ENCODE results near the gene RENBP.

The RENBP gene

DNA sequence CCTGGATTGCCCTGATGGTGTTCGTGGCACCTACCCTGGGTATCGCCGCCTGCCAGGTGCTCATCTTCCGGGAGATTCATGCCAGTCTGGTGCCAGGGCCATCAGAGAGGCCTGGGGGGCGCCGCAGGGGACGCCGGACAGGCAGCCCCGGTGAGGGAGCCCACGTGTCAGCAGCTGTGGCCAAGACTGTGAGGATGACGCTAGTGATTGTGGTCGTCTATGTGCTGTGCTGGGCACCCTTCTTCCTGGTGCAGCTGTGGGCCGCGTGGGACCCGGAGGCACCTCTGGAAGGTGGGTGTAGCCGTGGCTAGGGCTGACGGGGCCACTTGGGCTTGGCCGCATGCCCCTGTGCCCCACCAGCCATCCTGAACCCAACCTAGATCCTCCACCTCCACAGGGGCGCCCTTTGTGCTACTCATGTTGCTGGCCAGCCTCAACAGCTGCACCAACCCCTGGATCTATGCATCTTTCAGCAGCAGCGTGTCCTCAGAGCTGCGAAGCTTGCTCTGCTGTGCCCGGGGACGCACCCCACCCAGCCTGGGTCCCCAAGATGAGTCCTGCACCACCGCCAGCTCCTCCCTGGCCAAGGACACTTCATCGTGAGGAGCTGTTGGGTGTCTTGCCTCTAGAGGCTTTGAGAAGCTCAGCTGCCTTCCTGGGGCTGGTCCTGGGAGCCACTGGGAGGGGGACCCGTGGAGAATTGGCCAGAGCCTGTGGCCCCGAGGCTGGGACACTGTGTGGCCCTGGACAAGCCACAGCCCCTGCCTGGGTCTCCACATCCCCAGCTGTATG, 38.1 kb downstream of the RENBP start:
- no peak for TF ChIP-seq CEBPB (IDR thresholded peaks at IDR 0.05)
- no peak for TF ChIP-seq RAD21 (IDR thresholded peaks at IDR 0.05; ENCODE audit: low read depth)
- TF ChIP-seq, protein P1, sequence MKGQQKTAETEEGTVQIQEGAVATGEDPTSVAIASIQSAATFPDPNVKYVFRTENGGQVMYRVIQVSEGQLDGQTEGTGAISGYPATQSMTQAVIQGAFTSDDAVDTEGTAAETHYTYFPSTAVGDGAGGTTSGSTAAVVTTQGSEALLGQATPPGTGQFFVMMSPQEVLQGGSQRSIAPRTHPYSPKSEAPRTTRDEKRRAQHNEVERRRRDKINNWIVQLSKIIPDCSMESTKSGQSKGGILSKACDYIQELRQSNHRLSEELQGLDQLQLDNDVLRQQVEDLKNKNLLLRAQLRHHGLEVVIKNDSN (IDR thresholded peaks at IDR 0.05) = no peak
- no peak for TF ChIP-seq FOXM1 (IDR thresholded peaks at IDR 0.05; ENCODE audit: borderline replicate concordance, low read depth)
- no peak for TF ChIP-seq TAF1 (IDR thresholded peaks at IDR 0.05; ENCODE audit: low read depth)
- no peak for TF ChIP-seq CREB1 (IDR thresholded peaks at IDR 0.05; ENCODE audit: low read depth)
- TF ChIP-seq, protein P2, sequence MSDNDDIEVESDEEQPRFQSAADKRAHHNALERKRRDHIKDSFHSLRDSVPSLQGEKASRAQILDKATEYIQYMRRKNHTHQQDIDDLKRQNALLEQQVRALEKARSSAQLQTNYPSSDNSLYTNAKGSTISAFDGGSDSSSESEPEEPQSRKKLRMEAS (IDR thresholded peaks at IDR 0.05) = no peak
- no peak for TF ChIP-seq YY1 (IDR thresholded peaks at IDR 0.05; ENCODE audit: low read depth)
- TF ChIP-seq TCF12 (IDR thresholded peaks at IDR 0.05; ENCODE audit: low read depth) = no peak
- no peak for TF ChIP-seq NFIC (IDR thresholded peaks at IDR 0.05)

- TF ChIP-seq ZBTB7A (IDR thresholded peaks at IDR 0.05; ENCODE audit: low read depth) (no peak), EP300 (IDR thresholded peaks at IDR 0.05; ENCODE audit: borderline replicate concordance) (no peak), RAD21 (IDR thresholded peaks at IDR 0.05; ENCODE audit: low read depth) (no peak), YY1 (IDR thresholded peaks at IDR 0.05; ENCODE audit: low read depth) (no peak), CREB1 (IDR thresholded peaks at IDR 0.05; ENCODE audit: low read depth) (no peak)
These were observed 38.9 kb downstream of the RENBP start for GRCh38 chrX:153905481-153906095.

- TF ChIP-seq CEBPB (IDR thresholded peaks at IDR 0.05) (no peak), NFIC (IDR thresholded peaks at IDR 0.05) (no peak)
These were observed 40.2 kb downstream of the RENBP start, which contains the start of gene AVPR2 for GRCh38 chrX:153903991-153904957. Gene AVPR2, plus strand, starts transcription at chrX:153904673. Its CDS starts 473 bp downstream, at chrX:153905146.

- TF ChIP-seq YY1 (IDR thresholded peaks at IDR 0.05; ENCODE audit: low read depth) = no peak
- no peak for TF ChIP-seq NFIC (IDR thresholded peaks at IDR 0.05)
- no peak for TF ChIP-seq EP300 (IDR thresholded peaks at IDR 0.05; ENCODE audit: borderline replicate concordance)
- no peak for TF ChIP-seq TAF1 (IDR thresholded peaks at IDR 0.05; ENCODE audit: low read depth)
- TF ChIP-seq RAD21 (IDR thresholded peaks at IDR 0.05; ENCODE audit: low read depth) = no peak
- TF ChIP-seq FOXM1 (IDR thresholded peaks at IDR 0.05; ENCODE audit: borderline replicate concordance, low read depth) = no peak
- TF ChIP-seq CEBPB (IDR thresholded peaks at IDR 0.05) = no peak
- no peak for TF ChIP-seq CREB1 (IDR thresholded peaks at IDR 0.05; ENCODE audit: low read depth)
- TF ChIP-seq TCF12 (IDR thresholded peaks at IDR 0.05; ENCODE audit: low read depth) = no peak
- TF ChIP-seq, protein P2 (IDR thresholded peaks at IDR 0.05) = no peak
- TF ChIP-seq, protein P1 (IDR thresholded peaks at IDR 0.05) = no peak
- TF ChIP-seq EGR1 (IDR thresholded peaks at IDR 0.05) = no peak
- no peak for TF ChIP-seq REST (IDR thresholded peaks at IDR 0.05; ENCODE audit: low read depth)
- TF ChIP-seq ZBTB7A (IDR thresholded peaks at IDR 0.05; ENCODE audit: low read depth) = no peak
- TF ChIP-seq TEAD4 (IDR thresholded peaks at IDR 0.05) = no peak
These were observed 41.0 kb downstream of the RENBP start for GRCh38 chrX:153903238-153903980.

GRCh38 chrX:153902385-153902784, 42.1 kb downstream of the RENBP start:
- TF ChIP-seq TEAD4 (IDR thresholded peaks at IDR 0.05) (no peak), FOXM1 (IDR thresholded peaks at IDR 0.05; ENCODE audit: borderline replicate concordance, low read depth) (no peak), NFIC (IDR thresholded peaks at IDR 0.05) (no peak), ZBTB7A (IDR thresholded peaks at IDR 0.05; ENCODE audit: low read depth) (no peak), TAF1 (IDR thresholded peaks at IDR 0.05; ENCODE audit: low read depth) (no peak), YY1 (IDR thresholded peaks at IDR 0.05; ENCODE audit: low read depth) (no peak), EGR1 (IDR thresholded peaks at IDR 0.05) (no peak), RAD21 (IDR thresholded peaks at IDR 0.05; ENCODE audit: low read depth) (no peak), EP300 (IDR thresholded peaks at IDR 0.05; ENCODE audit: borderline replicate concordance) (no peak), TCF12 (IDR thresholded peaks at IDR 0.05; ENCODE audit: low read depth) (no peak), CREB1 (IDR thresholded peaks at IDR 0.05; ENCODE audit: low read depth) (no peak)
- TF ChIP-seq, protein P2 (IDR thresholded peaks at IDR 0.05) = no peak
- TF ChIP-seq, protein P1 (IDR thresholded peaks at IDR 0.05) = no peak

Data from Ishikawa (cell line).